Left lung (tissue), 10 donors: Measurements from ENCODE around the gene SFRP4. TPM values are rescaled to one million over a fixed set of nuclear protein-coding genes. Genes with fewer than 3 reads are reported as not detected.

ENCODE experiments used
- ATAC-seq: fragments of 200-7000 bp; cut with Tn5 transposase; one replicate; pipeline ENCODE4 v1.9.1; 2020; ENCODE audit warnings: moderate library complexity
- DNase-seq, 4 donors: peaks; one replicate each; pipeline ENCODE4 v3.0.0-alpha.2; 2013 to 2020
- H3K27ac ChIP-seq, 2 donors: fragments of 200-600 bp; sonication (generic) in 1 of 2; one replicate each; pipeline versions ENCODE4 v1.5.0 to v1.8.0; 2020 to 2021
- H3K27me3 ChIP-seq, 2 donors: fragments of 200-600 bp; sonication (generic) in 1 of 2; one replicate each; pipeline versions ENCODE4 v1.5.0 to v1.8.0; 2020 to 2021
- H3K36me3 ChIP-seq, 2 donors: fragments of 200-600 bp; sonication (generic) in 1 of 2; one replicate each; pipeline versions ENCODE4 v1.5.0 to v1.8.0; 2020 to 2021
- H3K4me1 ChIP-seq, 2 donors: fragments of 200-600 bp; one replicate each; pipeline ENCODE4 v1.8.0; 2021
- H3K4me3 ChIP-seq, 2 donors: fragments of 200-600 bp; sonication (generic) in 1 of 2; one replicate each; pipeline versions ENCODE4 v1.5.0 to v1.8.0; 2020 to 2021; ENCODE audit warnings: mild to moderate bottlenecking in 1 of 2
- H3K9me3 ChIP-seq, 2 donors: fragments of 200-600 bp; sonication (generic) in 1 of 2; one replicate each; pipeline versions ENCODE4 v1.5.0 to v1.8.0; 2020 to 2021
- CTCF ChIP-seq, 2 donors: fragments of 200-600 bp; sonication (generic) in 1 of 2; IDR thresholded peaks; one replicate each; pipeline versions ENCODE4 v1.5.0 to v1.8.0; 2021; ENCODE audit warnings: antibody characterized with exemption in 2 of 2
- intact Hi-C, 2 donors: fragments of 100-400 bp; cut with DNase I; formaldehyde crosslinking; loops; one replicate each; pipeline versions ENCODE4 v1.11.2 to v1.14.2; 2022
- polyA plus RNA-seq, 6 donors: library from polyadenylated mRNA; unstranded; fragments of 120-200 nt; gene quantifications; one replicate each; pipeline ENCODE4 v1.2.1, GENCODE V29; 2013; ENCODE audit not compliant: insufficient read length in 6 of 6
- total RNA-seq, 2 donors: library from RNA; stranded (reverse); fragmentation: NEBNext Ultra II Directional; extraction: Animal tissue kit (Norgen Biotek cat#: 25700); gene quantifications; one replicate each; pipeline ENCODE4 v1.2.1, GENCODE V29; 2021
- donor health status: DM: no; HTN: yes; CAD: no.
- donor health status: DM: no; HTN: no; CAD: no.

Gene SFRP4
- total and polyA plus RNA-seq, 8 donors = 0.43 to 37.3 (median 1.4) TPM

DNA sequence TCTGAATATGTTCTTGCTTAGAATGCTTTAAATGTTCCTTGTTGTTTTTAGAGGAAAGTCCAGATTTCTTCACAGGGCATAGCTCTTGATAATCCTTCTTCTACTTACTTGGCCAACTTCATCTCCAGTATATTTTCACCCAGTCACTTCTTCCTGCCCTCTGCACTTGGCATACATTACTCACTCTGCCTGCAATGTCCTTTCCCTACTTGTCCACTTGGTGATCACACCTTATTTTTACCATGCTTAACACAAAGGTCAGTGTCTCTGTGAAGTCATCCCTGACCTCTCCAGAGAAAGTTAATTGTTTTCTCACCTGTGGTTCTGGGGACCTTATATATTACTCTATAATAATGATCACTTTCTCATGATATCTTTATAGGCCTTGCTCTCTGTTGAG, 23.3 kb downstream of the SFRP4 start:
- intact Hi-C loops = no loop called here
- ATAC-seq (no peak), DNase-seq (no peak)
- no peak for TF ChIP-seq CTCF (IDR thresholded peaks at IDR 0.05)
- Histone ChIP-seq H3K9me3 (no peaks in the 10 kb centered on the region), H3K4me3 (no peak overlapping the region), H3K4me1 (no peaks in the 10 kb centered on the region), H3K36me3 (peaks cover 0 to 3% of the 10 kb centered on the region in 2 donors), H3K27me3 (no peaks in the 10 kb centered on the region), H3K27ac (no peak overlapping the region)

DNA sequence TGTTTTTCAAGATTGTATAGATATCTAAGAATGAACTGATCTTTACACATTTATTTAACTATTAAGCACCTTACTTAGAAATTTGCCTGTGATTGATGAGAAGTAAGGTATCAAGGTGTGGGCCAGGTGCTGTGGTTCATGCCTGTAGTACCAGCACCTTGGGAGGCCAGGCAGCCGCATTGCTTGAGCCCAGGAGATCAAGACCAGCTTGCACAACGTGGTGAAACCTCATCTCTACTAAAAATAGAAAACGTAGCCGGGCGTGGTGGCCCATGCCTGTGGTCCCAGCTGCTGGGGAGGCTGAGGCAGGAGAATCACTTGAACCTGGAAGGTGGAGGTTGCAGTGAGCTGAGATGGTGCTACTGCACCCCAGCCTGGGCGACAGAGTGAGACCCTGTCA, 34.5 kb downstream of the SFRP4 start:
- Histone ChIP-seq H3K4me1 (no peaks in the 10 kb centered on the region), H3K27ac (no peak overlapping the region), H3K27me3 (no peaks in the 10 kb centered on the region), H3K4me3 (no peak overlapping the region), H3K36me3 (no peaks in the 10 kb centered on the region), H3K9me3 (peaks cover 0 to 6% of the 10 kb centered on the region in 2 donors)
- ATAC-seq (no peak), DNase-seq (no peak)
- no peak for TF ChIP-seq CTCF (IDR thresholded peaks at IDR 0.05)
- intact Hi-C loops = no loop called here

Other genes with a start within 250 kb of the SFRP4 start
- 1 to 10 TPM; 2.6 to 8.6 TPM for gene GPR141, start 233.1 kb downstream of the SFRP4 start, total RNA-seq
- 1 to 10 TPM in 3 of 6 donors, under 1 TPM in 3; 0.74 to 1.4 (median 1.0) TPM for gene GPR141, start 233.1 kb downstream of the SFRP4 start, polyA plus RNA-seq
- 1 to 10 TPM in 1 of 2 donors, under 1 TPM in 1; 0.32 to 1.3 TPM for gene NME8, start 68.2 kb downstream of the SFRP4 start, total RNA-seq
- gene NME8, start 68.2 kb downstream of the SFRP4 start, polyA plus RNA-seq = under 1 TPM in 3 of 6 donors, not detected in 3; 0.14 to 0.51 (median 0.37) TPM
- gene EPDR1, start 3.8 kb upstream of the SFRP4 start, total RNA-seq = 10 to 100 TPM; 71.8 to 84.8 TPM
- gene EPDR1, start 3.8 kb upstream of the SFRP4 start, polyA plus RNA-seq = 10 to 100 TPM; 18.0 to 26.2 (median 21.0) TPM